ENCODE measurements around the gene TBC1D5. TPM values are rescaled to one million over a fixed set of nuclear protein-coding genes. Genes with fewer than 3 reads are reported as not detected.
"Not testable (repeated sequence)": the region's sequence is repeated elsewhere in the genome, so short reads cannot be mapped to it uniquely, and the experiment has no call there.

Gene TBC1D5
- total and polyA plus RNA-seq, 2 of the 4 experiments (the other 2 are of a cell fraction) = 16.4 to 57.0 TPM

GRCh38 chr3:17779304-17780250 is 37.1 kb upstream of the TBC1D5 start:
- H4K91ac ChIP-seq (ENCODE audit: insufficient read depth, low read depth, low read length); H3K36me3 ChIP-seq (ENCODE audit: control insufficient read depth, insufficient read depth, low read length); H3K4me2 ChIP-seq (ENCODE audit: low read depth, low read length); dilution Hi-C loops (cut with HindIII; ENCODE audit: low sequenced_read_pairs, unreplicated experiment); BruUV-seq (replicated peaks); H3K56ac ChIP-seq (ENCODE audit: extremely low read depth, insufficient read depth, low read length); H3K23ac ChIP-seq (ENCODE audit: low read depth, low read length); ATAC-seq (ENCODE audit: low read depth); H2BK120ac ChIP-seq (ENCODE audit: low read depth, low read length); H3K18ac ChIP-seq (ENCODE audit: low read depth, low read length); H2BK5ac ChIP-seq (ENCODE audit: low read depth, low read length, poor library complexity, severe bottlenecking); H4K20me1 ChIP-seq (ENCODE audit: insufficient read depth, low read length); H3K9ac ChIP-seq (ENCODE audit: low read depth, low read length); H3K9me3 ChIP-seq (ENCODE audit: control insufficient read depth, insufficient read depth, low read length); H3K4ac ChIP-seq (ENCODE audit: low read depth, low read length); H3K9me1 ChIP-seq (ENCODE audit: insufficient read depth, low read length); H3K79me1 ChIP-seq (ENCODE audit: low read depth in 1 of 2, low read length in 2 of 2); H3K14ac ChIP-seq (replicated peaks; ENCODE audit: low read depth, low read length); H2AFZ ChIP-seq (replicated peaks; ENCODE audit: low read length, poor library complexity); H3K4me3 ChIP-seq (ENCODE audit: insufficient read depth, low read depth, low read length); DNase-seq; H4K8ac ChIP-seq (ENCODE audit: low read depth in 2 of 2, low read length in 2 of 2); H2AK9ac ChIP-seq (replicated peaks; ENCODE audit: low read depth, low read length, poor library complexity); H2BK15ac ChIP-seq (ENCODE audit: low read depth, low read length); CTCF ChIA-PET; H3K27me3 ChIP-seq (ENCODE audit: control insufficient read depth, insufficient read depth, low read length); H3K4me1 ChIP-seq (ENCODE audit: control insufficient read depth, insufficient read depth, low read length); H3K27ac ChIP-seq (ENCODE audit: insufficient read depth, low read length); H2BK20ac ChIP-seq (ENCODE audit: low read depth, low read length); in situ Hi-C loops (cut with MboI; ENCODE audit: low sequenced_read_pairs); H2AK5ac ChIP-seq (ENCODE audit: low read depth, low read length); POLR2A ChIA-PET (ENCODE audit: unreplicated experiment); H4K5ac ChIP-seq (ENCODE audit: low read depth, low read length): not testable (repeated sequence)
- 17% methylated on average over 1 of the region's 7 CpGs; no CpG with 5 or more reads in 1 of the 2 experiments for WGBS, 2 experiments (ENCODE audit: extremely low coverage in 2 of 2, insufficient read length in 1 of 2)
- intact Hi-C loops (cut with micrococcal nuclease) = loop anchor here (1.0 kb wide), 1 partner anchor 41 kb away; no protein-coding TSS in a partner anchor

- H3K18ac ChIP-seq (ENCODE audit: low read depth, low read length); H2AFZ ChIP-seq (replicated peaks; ENCODE audit: low read length, poor library complexity); H4K5ac ChIP-seq (ENCODE audit: low read depth, low read length); H2BK15ac ChIP-seq (ENCODE audit: low read depth, low read length); H3K9me3 ChIP-seq (ENCODE audit: control insufficient read depth, insufficient read depth, low read length); dilution Hi-C loops (cut with HindIII; ENCODE audit: low sequenced_read_pairs, unreplicated experiment); H4K20me1 ChIP-seq (ENCODE audit: insufficient read depth, low read length); H2BK5ac ChIP-seq (ENCODE audit: low read depth, low read length, poor library complexity, severe bottlenecking); H4K91ac ChIP-seq (ENCODE audit: insufficient read depth, low read depth, low read length); CTCF ChIA-PET; H3K14ac ChIP-seq (replicated peaks; ENCODE audit: low read depth, low read length); H3K27me3 ChIP-seq (ENCODE audit: control insufficient read depth, insufficient read depth, low read length); H2AK5ac ChIP-seq (ENCODE audit: low read depth, low read length); POLR2A ChIA-PET (ENCODE audit: unreplicated experiment); in situ Hi-C loops (cut with MboI; ENCODE audit: low sequenced_read_pairs); BruUV-seq (replicated peaks); H2AK9ac ChIP-seq (replicated peaks; ENCODE audit: low read depth, low read length, poor library complexity); H2BK120ac ChIP-seq (ENCODE audit: low read depth, low read length); H3K27ac ChIP-seq (ENCODE audit: insufficient read depth, low read length); H4K8ac ChIP-seq (ENCODE audit: low read depth in 2 of 2, low read length in 2 of 2); H3K4me2 ChIP-seq (ENCODE audit: low read depth, low read length); H3K9me1 ChIP-seq (ENCODE audit: insufficient read depth, low read length); H3K4ac ChIP-seq (ENCODE audit: low read depth, low read length); H3K56ac ChIP-seq (ENCODE audit: extremely low read depth, insufficient read depth, low read length); DNase-seq; H3K23ac ChIP-seq (ENCODE audit: low read depth, low read length); H3K4me3 ChIP-seq (ENCODE audit: insufficient read depth, low read depth, low read length); H3K9ac ChIP-seq (ENCODE audit: low read depth, low read length); H3K4me1 ChIP-seq (ENCODE audit: control insufficient read depth, insufficient read depth, low read length); ATAC-seq (ENCODE audit: low read depth); H3K36me3 ChIP-seq (ENCODE audit: control insufficient read depth, insufficient read depth, low read length); H2BK20ac ChIP-seq (ENCODE audit: low read depth, low read length); intact Hi-C loops (cut with micrococcal nuclease); H3K79me1 ChIP-seq (ENCODE audit: low read depth in 1 of 2, low read length in 2 of 2): not testable (repeated sequence)
- 36% methylated on average over 2 of the region's 6 CpGs; no CpG with 5 or more reads in 1 of the 2 experiments for WGBS, 2 experiments (ENCODE audit: extremely low coverage in 2 of 2, insufficient read length in 1 of 2)
Observed at GRCh38 chr3:17777326-17777725, 34.9 kb upstream of the TBC1D5 start.

Measured in IMR-90 (cell line).